Measurements from ENCODE around the gene GSTT2B.
"Not testable (repeated sequence)": the region's sequence is repeated elsewhere in the genome, so short reads cannot be mapped to it uniquely, and the experiment has no call there.

GSTT2B gene

GRCh38 chr22:23939017-23939357 lies 22.0 kb downstream of the GSTT2B start:
- Histone ChIP-seq H3K4me1 (ENCODE audit: control insufficient read depth, insufficient read depth, low read length, unreplicated experiment) (no peaks in the 10 kb centered on the region), H3K4me3 (ENCODE audit: low read depth, low read length) (no peak overlapping the region), H3K27me3 (ENCODE audit: insufficient read depth, low read length) (no peaks in the 10 kb centered on the region), H3K36me3 (ENCODE audit: insufficient read depth, low read length) (no peaks in the 10 kb centered on the region), H2AFZ (ENCODE audit: low read length, unreplicated experiment) (no peak overlapping the region), H3K27ac (ENCODE audit: low read depth, low read length) (no peak overlapping the region), H3K79me2 (ENCODE audit: control insufficient read depth, insufficient read depth, low read length, unreplicated experiment) (no peaks in the 10 kb centered on the region)

GRCh38 chr22:23938328-23939016 lies 22.5 kb downstream of the GSTT2B start:
- Histone ChIP-seq H3K36me3 (ENCODE audit: insufficient read depth, low read length) (no peaks in the 10 kb centered on the region), H3K4me3 (ENCODE audit: low read depth, low read length) (no peak overlapping the region), H3K79me2 (ENCODE audit: control insufficient read depth, insufficient read depth, low read length, unreplicated experiment) (no peaks in the 10 kb centered on the region), H2AFZ (ENCODE audit: low read length, unreplicated experiment) (no peak overlapping the region), H3K4me1 (ENCODE audit: control insufficient read depth, insufficient read depth, low read length, unreplicated experiment) (no peaks in the 10 kb centered on the region), H3K27ac (ENCODE audit: low read depth, low read length) (no peak overlapping the region), H3K27me3 (ENCODE audit: insufficient read depth, low read length) (no peaks in the 10 kb centered on the region)

- Histone ChIP-seq H3K27ac (ENCODE audit: low read depth, low read length) (no peak overlapping the region), H3K4me1 (ENCODE audit: control insufficient read depth, insufficient read depth, low read length, unreplicated experiment) (no peaks in the 10 kb centered on the region), H2AFZ (ENCODE audit: low read length, unreplicated experiment) (no peak overlapping the region), H3K36me3 (ENCODE audit: insufficient read depth, low read length) (peaks cover 9% of the 10 kb centered on the region; the same call in 1 of the 2 replicates), H3K79me2 (ENCODE audit: control insufficient read depth, insufficient read depth, low read length, unreplicated experiment) (no peaks in the 10 kb centered on the region), H3K4me3 (ENCODE audit: low read depth, low read length) (no peak overlapping the region), H3K27me3 (ENCODE audit: insufficient read depth, low read length) (no peaks in the 10 kb centered on the region)
Observed at GRCh38 chr22:23926561-23926960, 34.4 kb downstream of the GSTT2B start.

- Histone ChIP-seq H3K79me2 (ENCODE audit: control insufficient read depth, insufficient read depth, low read length, unreplicated experiment) (no peaks in the 10 kb centered on the region), H3K36me3 (ENCODE audit: insufficient read depth, low read length) (peaks cover 9% of the 10 kb centered on the region; the same call in 1 of the 2 replicates), H3K27me3 (ENCODE audit: insufficient read depth, low read length) (no peaks in the 10 kb centered on the region), H3K4me1 (ENCODE audit: control insufficient read depth, insufficient read depth, low read length, unreplicated experiment) (no peaks in the 10 kb centered on the region), H2AFZ (ENCODE audit: low read length, unreplicated experiment) (no peak overlapping the region), H3K4me3 (ENCODE audit: low read depth, low read length) (no peak overlapping the region), H3K27ac (ENCODE audit: low read depth, low read length) (no peak overlapping the region)
Observed at GRCh38 chr22:23925020-23925606, 35.9 kb downstream of the GSTT2B start.

GRCh38 chr22:23922921-23923320 lies 38.1 kb downstream of the GSTT2B start:
- H3K79me2 ChIP-seq (ENCODE audit: control insufficient read depth, insufficient read depth, low read length, unreplicated experiment), result no peaks in the 10 kb centered on the region
- peaks cover 9% of the 10 kb centered on the region; the same call in 1 of the 2 replicates for H3K36me3 ChIP-seq (ENCODE audit: insufficient read depth, low read length)
- no peak overlapping the region for H3K27ac ChIP-seq (ENCODE audit: low read depth, low read length)
- no peaks in the 10 kb centered on the region for H3K27me3 ChIP-seq (ENCODE audit: insufficient read depth, low read length)
- no peaks in the 10 kb centered on the region for H3K4me1 ChIP-seq (ENCODE audit: control insufficient read depth, insufficient read depth, low read length, unreplicated experiment)
- no peak overlapping the region for H3K4me3 ChIP-seq (ENCODE audit: low read depth, low read length)
- no peak overlapping the region for H2AFZ ChIP-seq (ENCODE audit: low read length, unreplicated experiment)

- H2AFZ ChIP-seq (ENCODE audit: low read length, unreplicated experiment); H3K27ac ChIP-seq (ENCODE audit: low read depth, low read length); H3K4me3 ChIP-seq (ENCODE audit: low read depth, low read length); H3K27me3 ChIP-seq (ENCODE audit: insufficient read depth, low read length); H3K4me1 ChIP-seq (ENCODE audit: control insufficient read depth, insufficient read depth, low read length, unreplicated experiment); H3K79me2 ChIP-seq (ENCODE audit: control insufficient read depth, insufficient read depth, low read length, unreplicated experiment); H3K36me3 ChIP-seq (ENCODE audit: insufficient read depth, low read length): not testable (repeated sequence)
Observed at GRCh38 chr22:23921586-23922201, 39.3 kb downstream of the GSTT2B start.

GRCh38 chr22:23920267-23920611 lies 40.8 kb downstream of the GSTT2B start:
- H3K27me3 ChIP-seq (ENCODE audit: insufficient read depth, low read length); H3K36me3 ChIP-seq (ENCODE audit: insufficient read depth, low read length); H3K4me1 ChIP-seq (ENCODE audit: control insufficient read depth, insufficient read depth, low read length, unreplicated experiment); H3K79me2 ChIP-seq (ENCODE audit: control insufficient read depth, insufficient read depth, low read length, unreplicated experiment); H2AFZ ChIP-seq (ENCODE audit: low read length, unreplicated experiment); H3K4me3 ChIP-seq (ENCODE audit: low read depth, low read length); H3K27ac ChIP-seq (ENCODE audit: low read depth, low read length): not testable (repeated sequence)

- no peak overlapping the region for H3K4me3 ChIP-seq (ENCODE audit: low read depth, low read length)
Observed at GRCh38 chr22:23915290-23915689, 45.7 kb downstream of the GSTT2B start.

GRCh38 chr22:23913661-23914353 lies 47.2 kb downstream of the GSTT2B start:
- Histone ChIP-seq H2AFZ (ENCODE audit: low read length, unreplicated experiment) (peak overlapping the region; percentile 59), H3K4me3 (ENCODE audit: low read depth, low read length) (peak overlapping the region; percentile 87), H3K27ac (ENCODE audit: low read depth, low read length) (peak overlapping the region; percentile 66), H3K79me2 (ENCODE audit: control insufficient read depth, insufficient read depth, low read length, unreplicated experiment) (no peaks in the 10 kb centered on the region), H3K27me3 (ENCODE audit: insufficient read depth, low read length) (no peaks in the 10 kb centered on the region), H3K36me3 (ENCODE audit: insufficient read depth, low read length) (no peaks in the 10 kb centered on the region), H3K4me1 (ENCODE audit: control insufficient read depth, insufficient read depth, low read length, unreplicated experiment) (peaks cover 8% of the 10 kb centered on the region)

More at GRCh38 chr22:23915290-23915689, 45.7 kb downstream of the GSTT2B start:
- no peak overlapping the region for H3K27ac ChIP-seq (ENCODE audit: low read depth, low read length)
- H2AFZ ChIP-seq (ENCODE audit: low read length, unreplicated experiment), result no peak overlapping the region
- no peaks in the 10 kb centered on the region for H3K36me3 ChIP-seq (ENCODE audit: insufficient read depth, low read length)
- H3K4me1 ChIP-seq (ENCODE audit: control insufficient read depth, insufficient read depth, low read length, unreplicated experiment), result peaks cover 8% of the 10 kb centered on the region
- H3K79me2 ChIP-seq (ENCODE audit: control insufficient read depth, insufficient read depth, low read length, unreplicated experiment), result no peaks in the 10 kb centered on the region
- H3K27me3 ChIP-seq (ENCODE audit: insufficient read depth, low read length), result no peaks in the 10 kb centered on the region

GRCh38 chr22:23913306-23913660 lies 47.7 kb downstream of the GSTT2B start:
- peaks cover 8% of the 10 kb centered on the region for H3K4me1 ChIP-seq (ENCODE audit: control insufficient read depth, insufficient read depth, low read length, unreplicated experiment)
- H3K27ac ChIP-seq (ENCODE audit: low read depth, low read length), result peak overlapping the region; percentile 66
- peak overlapping the region; percentile 87 for H3K4me3 ChIP-seq (ENCODE audit: low read depth, low read length)
- no peaks in the 10 kb centered on the region for H3K27me3 ChIP-seq (ENCODE audit: insufficient read depth, low read length)
- no peaks in the 10 kb centered on the region for H3K79me2 ChIP-seq (ENCODE audit: control insufficient read depth, insufficient read depth, low read length, unreplicated experiment)
- no peaks in the 10 kb centered on the region for H3K36me3 ChIP-seq (ENCODE audit: insufficient read depth, low read length)
- peak overlapping the region; percentile 59 for H2AFZ ChIP-seq (ENCODE audit: low read length, unreplicated experiment)
